ENCODE measurements around the gene IL4.
"Not testable (repeated sequence)": the region's sequence is repeated elsewhere in the genome, so short reads cannot be mapped to it uniquely, and the experiment has no call there.

The IL4 gene

GRCh38 chr5:132688536-132689339 lies 14.9 kb downstream of the IL4 start:
- peak; percentile 33 for DNase-seq (ENCODE audit: low read depth)

GRCh38 chr5:132689513-132689912 lies 15.7 kb downstream of the IL4 start:
- H3K4me3 ChIP-seq (ENCODE audit: low read length) = no peak overlapping the region
- no peak for TF ChIP-seq CTCF (conservative IDR thresholded peaks at IDR 0.05; ENCODE audit: low read length)
- DNase-seq (ENCODE audit: low read depth) = no peak

More at GRCh38 chr5:132688536-132689339, 14.9 kb downstream of the IL4 start:
- H3K4me3 ChIP-seq (ENCODE audit: low read length) = no peak overlapping the region
- no peak for TF ChIP-seq CTCF (conservative IDR thresholded peaks at IDR 0.05; ENCODE audit: low read length)

- no peak for TF ChIP-seq CTCF (conservative IDR thresholded peaks at IDR 0.05; ENCODE audit: low read length)
Observed at GRCh38 chr5:132690156-132690555, 16.4 kb downstream of the IL4 start.

GRCh38 chr5:132691755-132692631 lies 18.2 kb downstream of the IL4 start:
- H3K4me3 ChIP-seq (ENCODE audit: low read length); DNase-seq (ENCODE audit: low read depth): not testable (repeated sequence)

More at GRCh38 chr5:132690156-132690555, 16.4 kb downstream of the IL4 start:
- H3K4me3 ChIP-seq (ENCODE audit: low read length) = no peak overlapping the region
- no peak for DNase-seq (ENCODE audit: low read depth)

- H3K4me3 ChIP-seq (ENCODE audit: low read length) = no peak overlapping the region
- no peak for TF ChIP-seq CTCF (conservative IDR thresholded peaks at IDR 0.05; ENCODE audit: low read length)
- DNase-seq (ENCODE audit: low read depth) = peak; percentile 54
Observed at GRCh38 chr5:132692632-132692967, 18.8 kb downstream of the IL4 start.

- no peak overlapping the region for H3K4me3 ChIP-seq (ENCODE audit: low read length)
- DNase-seq (ENCODE audit: low read depth) = no peak
- TF ChIP-seq CTCF (conservative IDR thresholded peaks at IDR 0.05; ENCODE audit: low read length) = no peak
Observed at GRCh38 chr5:132695956-132696355, 22.2 kb downstream of the IL4 start.

GRCh38 chr5:132704875-132705274 lies 31.1 kb downstream of the IL4 start:
- DNase-seq (ENCODE audit: low read depth) = peak; percentile 46
- TF ChIP-seq CTCF (conservative IDR thresholded peaks at IDR 0.05; ENCODE audit: low read length) = no peak
- H3K4me3 ChIP-seq (ENCODE audit: low read length) = no peak overlapping the region
